T-helper 2 cell treated with Interferon-gamma antibody and Interleukin-4, amounts not matched to agents 5 μg/mL and 100 μg/mL, for 36 hours (primary cell): ENCODE data around the gene SPAG4.

Source experiments
- DNase-seq: peaks from one replicate; pipeline ENCODE4 v3.0.0; 2021; ENCODE audit warnings: low spot score
- H3K27ac Mint-ChIP-seq: one replicate; pipeline ENCODE4 v1.8.0; 2021; ENCODE audit warnings: mild to moderate bottlenecking, mixed read lengths
- H3K27me3 Mint-ChIP-seq: one replicate; pipeline ENCODE4 v1.8.0; 2021; ENCODE audit warnings: low read depth, mixed read lengths
- H3K36me3 Mint-ChIP-seq: one replicate; pipeline ENCODE4 v1.8.0; 2021; ENCODE audit warnings: low read depth, mixed read lengths
- H3K4me1 Mint-ChIP-seq: one replicate; pipeline ENCODE4 v1.8.0; 2021; ENCODE audit warnings: low read depth, mixed read lengths
- H3K4me3 Mint-ChIP-seq: one replicate; pipeline ENCODE4 v1.8.0; 2022; ENCODE audit warnings: mild to moderate bottlenecking, moderate library complexity, mixed read lengths
- H3K9me3 Mint-ChIP-seq: one replicate; pipeline ENCODE4 v1.8.0; 2021; ENCODE audit warnings: mixed read lengths

SPAG4 gene

DNA sequence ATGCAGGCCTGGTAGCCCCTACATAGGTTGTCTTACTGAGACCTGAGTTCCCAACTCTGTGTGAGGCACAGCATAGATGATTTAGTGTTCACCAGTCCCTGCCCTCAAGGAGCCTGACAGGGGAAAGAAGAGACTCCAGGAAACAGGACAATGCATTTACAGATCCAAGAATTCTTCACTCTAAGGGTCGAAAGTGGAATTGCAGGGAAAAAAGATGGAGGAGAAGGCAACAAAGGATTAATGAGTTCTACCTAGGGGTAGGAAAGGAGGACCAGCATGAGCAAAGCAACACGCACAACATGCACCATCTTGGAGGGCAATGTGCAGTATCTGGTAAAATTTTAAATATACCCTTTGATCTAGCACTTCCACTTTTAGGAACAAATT is 5.9 kb downstream of the SPAG4 start:
- Mint-ChIP-seq H3K9me3 (no peaks in the 10 kb centered on the region), H3K4me1 (peaks cover 21% of the 10 kb centered on the region), H3K36me3 (peaks cover 16% of the 10 kb centered on the region), H3K27ac (no peak overlapping the region), H3K4me3 (no peak overlapping the region), H3K27me3 (no peaks in the 10 kb centered on the region)
- no peak for DNase-seq

DNA sequence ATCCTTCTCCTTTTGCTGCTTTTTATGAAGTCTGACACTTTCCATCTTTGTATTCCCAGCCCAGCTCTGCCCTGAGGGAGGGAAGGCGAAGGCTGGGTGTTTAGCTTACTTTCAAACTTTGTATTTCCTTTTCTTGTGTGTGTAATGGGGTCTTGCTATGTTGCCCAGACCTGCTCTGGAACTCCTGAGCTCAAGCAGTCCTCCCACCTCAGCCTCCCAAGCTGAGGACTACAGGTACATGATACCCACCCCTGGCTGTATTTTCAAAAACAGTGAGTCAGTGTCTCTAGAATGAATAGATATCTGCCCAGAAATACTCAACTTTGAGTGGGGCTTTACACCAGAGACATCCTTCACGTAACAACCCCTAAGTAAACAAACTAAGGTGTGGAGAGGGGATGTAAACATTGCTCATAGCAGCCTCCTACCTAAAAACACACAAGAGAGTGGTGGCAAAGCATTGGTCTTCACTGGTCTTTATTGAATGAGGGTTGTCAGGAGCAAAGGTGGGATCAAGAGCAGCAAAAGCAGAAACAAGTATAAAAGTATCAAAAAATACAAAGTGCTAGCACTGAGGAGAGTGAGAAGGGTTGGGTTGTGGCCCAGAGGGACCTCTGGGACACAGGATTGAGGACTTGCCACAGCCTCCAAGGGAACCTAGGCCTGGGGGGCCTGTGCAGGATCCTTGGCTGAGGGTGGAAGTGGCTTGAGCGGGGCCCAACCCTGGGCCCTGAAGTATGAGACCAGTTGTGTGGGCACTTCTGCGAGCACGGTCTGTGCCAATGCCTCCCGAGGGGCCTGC is 10.2 kb downstream of the SPAG4 start:
- H3K9me3 Mint-ChIP-seq, result no peaks in the 10 kb centered on the region

DNA sequence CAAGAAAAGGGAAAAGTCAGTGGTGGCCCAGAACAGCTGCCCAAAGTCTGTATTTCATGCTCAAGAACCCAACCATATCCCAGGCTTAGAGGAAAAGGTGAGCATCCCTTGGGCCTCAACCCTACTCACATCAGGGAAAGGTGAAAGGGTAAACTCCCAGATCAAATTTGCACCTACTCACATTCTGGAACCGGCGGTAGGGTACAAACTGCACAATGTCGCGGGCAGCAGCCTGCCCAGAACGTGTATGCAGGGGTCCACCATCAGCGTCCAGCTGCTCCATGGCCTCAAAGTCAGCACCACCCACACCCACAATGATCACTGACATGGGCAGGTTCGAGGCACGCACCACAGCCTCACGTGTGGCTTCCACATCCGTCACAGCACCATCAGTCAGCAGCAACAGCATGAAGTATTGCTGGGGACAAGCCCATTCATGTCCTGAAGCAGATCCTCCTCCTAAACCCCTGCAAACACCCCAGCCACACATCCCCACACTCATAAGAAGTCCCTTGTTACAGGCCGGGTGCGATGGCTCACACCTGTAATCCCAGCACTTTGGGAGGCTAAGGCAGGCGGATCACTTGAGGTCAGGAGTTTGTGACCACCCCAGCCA is 10.9 kb downstream of the SPAG4 start:
- no peaks in the 10 kb centered on the region for H3K9me3 Mint-ChIP-seq
- no peak overlapping the region for H3K4me3 Mint-ChIP-seq
- H3K27ac Mint-ChIP-seq, result no peak overlapping the region
- no peaks in the 10 kb centered on the region for H3K4me1 Mint-ChIP-seq
- DNase-seq, result no peak
- peaks cover 38% of the 10 kb centered on the region for H3K36me3 Mint-ChIP-seq
- H3K27me3 Mint-ChIP-seq, result no peaks in the 10 kb centered on the region

More for the DNA sequence above, 10.2 kb downstream of the SPAG4 start:
- no peaks in the 10 kb centered on the region for H3K4me1 Mint-ChIP-seq
- H3K36me3 Mint-ChIP-seq, result peaks cover 36% of the 10 kb centered on the region
- H3K27me3 Mint-ChIP-seq, result no peaks in the 10 kb centered on the region
- no peak for DNase-seq
- no peak overlapping the region for H3K27ac Mint-ChIP-seq
- H3K4me3 Mint-ChIP-seq, result no peak overlapping the region

DNA sequence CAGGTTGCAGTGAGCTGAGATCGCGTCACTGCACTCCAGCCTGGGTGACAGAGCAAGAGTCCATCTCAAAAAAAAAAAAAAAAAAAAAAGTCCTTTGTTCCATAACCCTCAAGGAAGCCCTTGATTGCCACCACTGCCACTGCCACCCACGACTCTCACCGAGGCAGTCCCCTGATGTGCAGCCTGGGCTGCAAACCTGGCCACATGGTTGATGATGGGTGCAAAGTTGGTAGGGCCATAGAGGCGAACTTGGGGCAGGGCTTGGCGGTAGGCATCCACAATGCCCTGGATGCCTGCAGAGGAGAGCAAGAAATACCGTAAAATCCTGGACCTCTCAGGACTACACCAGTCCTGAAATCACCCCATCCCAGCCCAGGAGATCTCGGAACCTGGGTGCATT is 11.5 kb downstream of the SPAG4 start:
- Mint-ChIP-seq H3K9me3 (no peaks in the 10 kb centered on the region), H3K27ac (no peak overlapping the region), H3K4me1 (no peaks in the 10 kb centered on the region)

DNA sequence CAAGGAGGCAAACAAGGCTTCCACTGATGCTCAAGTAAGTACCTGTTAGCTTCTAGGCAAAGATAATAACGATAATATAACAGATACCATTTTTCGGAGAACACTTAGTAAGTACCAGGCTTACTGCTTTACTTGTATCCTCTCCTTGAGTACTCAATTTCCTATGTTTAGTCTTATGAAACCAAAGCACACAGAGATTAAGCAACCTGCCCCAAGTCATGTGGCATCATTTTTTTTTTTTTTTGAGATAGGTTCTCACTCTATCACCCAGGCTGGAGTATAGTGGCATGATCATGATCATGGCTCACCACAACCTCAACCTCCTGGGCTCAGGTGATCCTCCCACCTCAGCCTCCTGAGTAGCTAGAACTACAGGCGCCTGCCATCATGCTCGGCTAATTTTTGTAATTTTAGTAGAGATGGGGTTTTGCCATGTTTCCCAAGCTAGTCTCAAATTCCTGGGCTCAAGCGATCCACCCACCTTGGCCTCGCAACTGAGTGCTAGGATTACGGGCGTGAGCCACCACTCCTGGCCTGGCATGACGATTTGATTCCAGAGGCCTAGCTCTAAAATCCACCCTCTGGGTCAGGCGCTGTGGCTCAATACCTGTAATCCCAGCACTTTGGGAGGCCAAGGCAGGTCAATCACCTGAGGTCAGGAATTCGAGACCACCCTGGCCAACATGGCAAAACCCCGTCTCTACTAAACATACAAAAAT is 14.0 kb downstream of the SPAG4 start:
- Mint-ChIP-seq H3K27ac (no peak overlapping the region), H3K4me1 (no peaks in the 10 kb centered on the region), H3K4me3 (no peak overlapping the region), H3K27me3 (no peaks in the 10 kb centered on the region), H3K36me3 (peaks cover 37% of the 10 kb centered on the region), H3K9me3 (no peaks in the 10 kb centered on the region)
- DNase-seq, result no peak

More for the DNA sequence above, 11.5 kb downstream of the SPAG4 start:
- Mint-ChIP-seq H3K36me3 (peaks cover 37% of the 10 kb centered on the region), H3K27me3 (no peaks in the 10 kb centered on the region), H3K4me3 (no peak overlapping the region)
- no peak for DNase-seq

DNA sequence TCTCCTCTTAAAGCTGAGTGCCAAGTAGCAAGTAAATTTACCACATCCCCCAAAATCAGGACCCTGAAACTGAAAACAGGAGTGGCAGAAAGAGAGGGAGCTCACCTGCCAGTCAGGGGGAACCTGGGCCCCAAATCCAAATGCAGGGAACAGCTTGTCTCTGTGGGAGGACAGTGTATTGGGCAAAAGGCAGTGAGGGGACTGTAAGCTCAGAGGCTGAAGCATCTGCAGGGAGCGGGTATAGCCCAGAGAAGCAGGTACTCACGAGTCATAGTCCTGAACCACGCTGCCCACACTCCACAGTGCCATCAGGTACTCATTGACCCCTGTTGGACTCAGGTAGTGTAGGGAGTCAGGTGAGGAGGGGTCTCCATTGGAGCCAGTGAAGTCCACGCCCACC is 15.0 kb downstream of the SPAG4 start:
- H3K27ac Mint-ChIP-seq, result no peak overlapping the region
- no peaks in the 10 kb centered on the region for H3K27me3 Mint-ChIP-seq
- no peaks in the 10 kb centered on the region for H3K4me1 Mint-ChIP-seq
- no peak overlapping the region for H3K4me3 Mint-ChIP-seq
- H3K9me3 Mint-ChIP-seq, result no peaks in the 10 kb centered on the region
- peaks cover 31% of the 10 kb centered on the region for H3K36me3 Mint-ChIP-seq
- DNase-seq, result no peak

DNA sequence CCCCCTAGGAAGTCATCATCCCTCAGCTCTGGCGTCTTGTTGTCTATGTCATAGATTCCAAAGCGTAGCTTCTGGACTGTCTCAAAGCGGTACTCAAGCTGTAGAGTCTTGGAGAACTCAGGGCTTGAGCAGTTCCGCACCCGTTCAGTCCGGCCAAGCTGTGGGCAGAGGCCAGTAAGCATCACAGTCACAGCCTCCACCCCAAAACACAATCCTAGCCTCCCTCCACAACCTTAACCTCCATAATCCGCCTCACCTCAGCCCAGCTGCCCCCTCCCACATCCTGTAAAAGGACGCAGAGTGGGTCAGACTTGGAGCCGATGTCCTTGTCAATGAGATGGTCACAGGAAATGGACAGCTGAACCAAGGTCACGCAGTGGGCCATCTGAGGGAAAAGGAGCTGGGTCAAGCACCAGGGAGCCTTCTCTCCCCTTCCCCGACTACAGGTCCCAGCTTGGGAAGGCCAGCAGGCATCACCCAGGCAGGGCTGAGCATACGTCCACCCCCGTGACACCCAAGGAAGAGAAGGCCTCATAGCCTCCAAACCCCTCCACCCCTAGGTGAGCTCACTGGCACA is 17.0 kb downstream of the SPAG4 start:
- H3K27ac Mint-ChIP-seq, result no peak overlapping the region
- H3K4me1 Mint-ChIP-seq, result no peaks in the 10 kb centered on the region
- no peak for DNase-seq
- H3K4me3 Mint-ChIP-seq, result no peak overlapping the region
- no peaks in the 10 kb centered on the region for H3K27me3 Mint-ChIP-seq
- H3K36me3 Mint-ChIP-seq, result peaks cover 14% of the 10 kb centered on the region
- no peaks in the 10 kb centered on the region for H3K9me3 Mint-ChIP-seq

DNA sequence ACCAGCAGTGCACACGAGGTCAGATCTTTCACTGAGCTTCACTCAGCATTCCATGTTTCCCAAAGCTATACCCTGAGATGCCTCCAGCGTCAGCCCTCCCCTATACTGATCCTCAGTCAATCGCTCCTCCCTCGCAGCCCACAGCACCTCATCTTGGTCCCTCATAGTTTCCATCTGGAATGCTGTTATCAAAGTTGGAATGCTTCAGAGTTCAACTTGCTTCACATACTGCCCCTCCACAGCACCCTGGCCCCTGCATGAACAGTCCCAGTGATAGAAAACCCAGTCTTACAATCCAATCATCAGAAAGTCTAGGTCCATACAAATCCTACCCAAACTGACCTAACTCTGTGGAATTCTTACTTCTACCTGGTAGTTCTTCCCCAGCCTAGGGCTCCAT is 20.0 kb downstream of the SPAG4 start:
- no peak overlapping the region for H3K4me3 Mint-ChIP-seq
- no peak overlapping the region for H3K27ac Mint-ChIP-seq
- no peaks in the 10 kb centered on the region for H3K9me3 Mint-ChIP-seq
- no peak for DNase-seq
- H3K27me3 Mint-ChIP-seq, result no peaks in the 10 kb centered on the region
- peaks cover 3% of the 10 kb centered on the region for H3K36me3 Mint-ChIP-seq
- peaks cover 6% of the 10 kb centered on the region for H3K4me1 Mint-ChIP-seq

DNA sequence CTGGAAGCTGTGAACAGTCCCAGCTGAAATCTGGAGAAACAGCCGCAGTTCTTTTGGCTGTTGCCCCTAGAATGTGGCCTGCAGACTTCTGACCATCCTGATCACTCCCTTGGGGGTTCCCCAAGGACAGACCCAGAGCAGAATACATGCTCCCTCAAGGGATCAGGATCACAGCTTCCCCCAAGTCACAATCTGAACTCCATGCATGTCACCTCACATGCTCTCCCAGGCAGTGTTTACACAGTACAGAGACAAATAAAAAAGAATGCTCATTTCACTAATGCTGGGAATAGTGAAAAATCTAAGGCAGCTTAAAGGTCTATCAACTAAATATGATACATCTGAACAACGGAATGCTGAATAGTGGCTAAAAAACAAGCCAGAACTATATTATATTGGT is 20.5 kb downstream of the SPAG4 start:
- peaks cover 10% of the 10 kb centered on the region for H3K4me1 Mint-ChIP-seq

DNA sequence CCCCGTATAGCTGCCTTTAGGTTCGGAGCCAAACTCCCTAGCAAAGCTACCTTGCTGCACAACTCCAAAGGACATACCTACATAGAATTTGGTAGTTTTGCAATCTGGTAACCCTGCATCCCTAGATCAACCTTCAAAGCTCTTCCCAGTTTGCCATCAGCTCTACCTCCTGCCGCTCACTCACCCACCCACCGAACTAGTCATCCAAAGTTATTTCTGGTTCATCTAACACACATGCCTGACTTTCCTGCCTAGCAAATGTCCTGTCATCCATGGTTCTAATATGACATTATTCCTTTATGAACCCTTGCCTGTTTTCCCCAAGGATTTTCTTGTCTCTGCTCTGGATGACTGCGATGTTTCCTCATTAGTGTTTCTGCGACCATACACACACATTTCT is 21.6 kb downstream of the SPAG4 start:
- Mint-ChIP-seq H3K27ac (no peak overlapping the region), H3K4me1 (peaks cover 12% of the 10 kb centered on the region), H3K27me3 (no peaks in the 10 kb centered on the region), H3K9me3 (no peaks in the 10 kb centered on the region), H3K36me3 (no peaks in the 10 kb centered on the region), H3K4me3 (no peak overlapping the region)
- no peak for DNase-seq

More for the DNA sequence above, 20.5 kb downstream of the SPAG4 start:
- Mint-ChIP-seq H3K27ac (no peak overlapping the region), H3K9me3 (no peaks in the 10 kb centered on the region), H3K4me3 (no peak overlapping the region), H3K36me3 (peaks cover 3% of the 10 kb centered on the region), H3K27me3 (no peaks in the 10 kb centered on the region)
- no peak for DNase-seq

DNA sequence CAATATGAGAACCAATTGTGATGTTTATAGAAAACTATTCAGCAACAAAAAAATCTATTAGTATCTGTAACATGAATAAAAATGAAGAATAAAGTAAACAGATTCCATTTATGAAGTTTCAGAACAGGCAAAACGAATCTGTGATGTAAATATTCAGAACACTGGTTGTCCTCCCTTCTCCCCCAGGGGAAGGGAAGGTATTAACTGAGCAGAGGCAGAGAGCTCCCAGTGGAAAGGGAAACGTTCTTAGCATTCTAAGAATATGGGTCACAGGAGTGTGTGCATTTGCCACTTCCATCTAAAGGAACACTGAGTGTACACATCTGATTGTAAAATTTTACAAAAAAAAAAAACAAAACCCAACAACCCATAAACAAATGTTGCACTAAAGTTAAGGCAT is 23.1 kb downstream of the SPAG4 start:
- peaks cover 15% of the 10 kb centered on the region for H3K4me1 Mint-ChIP-seq
- no peak overlapping the region for H3K4me3 Mint-ChIP-seq
- no peaks in the 10 kb centered on the region for H3K36me3 Mint-ChIP-seq
- H3K9me3 Mint-ChIP-seq, result no peaks in the 10 kb centered on the region
- DNase-seq, result no peak
- H3K27me3 Mint-ChIP-seq, result no peaks in the 10 kb centered on the region
- no peak overlapping the region for H3K27ac Mint-ChIP-seq

DNA sequence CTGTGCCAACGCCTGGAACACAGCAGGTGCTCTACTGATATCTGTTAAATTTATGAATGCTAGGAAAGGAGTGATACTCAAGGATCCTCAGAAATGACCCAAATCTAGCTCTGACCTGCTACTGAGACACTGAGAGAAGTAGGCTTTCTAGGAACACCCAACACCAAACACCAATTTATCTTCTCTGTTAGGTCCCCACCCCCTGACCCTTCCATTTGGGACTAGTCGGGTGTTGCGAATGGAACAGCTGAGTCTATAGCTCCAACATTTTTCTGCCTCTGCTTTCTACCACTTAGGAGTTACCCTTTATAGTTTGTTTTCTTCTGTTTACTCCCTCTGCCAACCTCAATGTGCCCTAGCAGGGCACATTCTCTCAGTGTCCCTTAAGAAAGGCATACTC is 25.1 kb downstream of the SPAG4 start:
- Mint-ChIP-seq H3K27me3 (no peaks in the 10 kb centered on the region), H3K9me3 (no peaks in the 10 kb centered on the region), H3K4me1 (peaks cover 21% of the 10 kb centered on the region), H3K36me3 (peaks cover 3% of the 10 kb centered on the region), H3K27ac (no peak overlapping the region), H3K4me3 (no peak overlapping the region)
- DNase-seq, result no peak

DNA sequence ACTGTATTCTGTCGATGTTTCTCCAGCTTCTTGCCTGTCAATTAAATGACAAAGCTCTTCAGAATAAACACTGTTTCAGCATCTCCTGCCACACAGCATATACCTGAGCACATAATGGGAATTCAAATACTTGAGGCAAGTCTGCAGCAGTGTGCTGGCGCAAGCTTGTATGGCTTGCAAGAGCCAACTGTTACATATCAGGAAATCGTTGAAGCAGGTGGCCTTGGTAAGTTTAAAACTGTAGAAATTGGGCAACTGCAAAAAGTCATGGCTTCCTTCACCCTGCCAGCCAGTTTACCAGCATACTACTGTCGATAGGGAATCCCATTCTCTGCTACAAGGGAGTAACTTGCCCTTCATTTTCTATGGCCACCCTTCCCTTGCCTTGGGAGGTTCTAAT is 26.1 kb downstream of the SPAG4 start:
- peaks cover 21% of the 10 kb centered on the region for H3K4me1 Mint-ChIP-seq
- no peak overlapping the region for H3K27ac Mint-ChIP-seq
- DNase-seq, result no peak
- no peaks in the 10 kb centered on the region for H3K9me3 Mint-ChIP-seq
- H3K4me3 Mint-ChIP-seq, result no peak overlapping the region
- H3K36me3 Mint-ChIP-seq, result peaks cover 3% of the 10 kb centered on the region
- no peaks in the 10 kb centered on the region for H3K27me3 Mint-ChIP-seq

DNA sequence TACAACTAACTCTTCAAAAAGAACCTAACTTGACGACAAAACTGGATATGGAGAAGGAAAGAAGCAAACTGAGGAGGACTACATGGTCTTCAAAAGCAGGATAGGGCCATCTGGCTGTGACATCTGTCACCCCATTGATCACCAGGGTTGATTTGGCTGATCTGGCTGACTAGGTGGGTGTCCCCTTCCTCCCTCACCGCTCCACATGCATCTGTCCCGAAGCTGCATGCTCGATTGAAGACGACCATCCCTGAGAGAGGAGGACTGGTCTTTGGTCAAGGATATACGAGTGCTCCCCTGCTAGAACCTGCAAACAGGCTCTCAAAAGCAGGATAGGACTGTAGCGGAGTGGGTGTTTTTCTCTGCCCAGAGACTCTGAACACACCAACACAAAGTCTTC is 27.4 kb downstream of the SPAG4 start:
- Mint-ChIP-seq H3K4me3 (no peak overlapping the region), H3K4me1 (peaks cover 21% of the 10 kb centered on the region), H3K36me3 (peaks cover 7% of the 10 kb centered on the region)

More for the DNA sequence above, 27.4 kb downstream of the SPAG4 start:
- Mint-ChIP-seq H3K9me3 (no peaks in the 10 kb centered on the region), H3K27ac (no peak overlapping the region), H3K27me3 (no peaks in the 10 kb centered on the region)
- DNase-seq, result no peak
